Duodenal mucosa (tissue), 2 donors: ENCODE results near the gene PLAC1.

Experiments
- H3K27ac ChIP-seq: one replicate; pipeline ENCODE4 v1.7.0; 2013; ENCODE audit warnings: low read depth, low read length
- H3K27me3 ChIP-seq, 2 donors: one replicate each; pipeline ENCODE4 v1.7.0; 2013; ENCODE audit warnings: low read length in 2 of 2, control low read depth in 1 of 2; ENCODE audit not compliant: insufficient read depth in 2 of 2, control insufficient read depth in 1 of 2
- H3K36me3 ChIP-seq, 2 donors: one replicate each; pipeline ENCODE4 v1.7.0; 2013; ENCODE audit warnings: low read length in 2 of 2, control low read depth in 1 of 2; ENCODE audit not compliant: insufficient read depth in 2 of 2, control insufficient read depth in 1 of 2
- H3K4me1 ChIP-seq, 2 donors: one replicate each; pipeline ENCODE4 v1.7.0; 2013; ENCODE audit warnings: low read length in 2 of 2, control low read depth in 1 of 2; ENCODE audit not compliant: insufficient read depth in 2 of 2, control insufficient read depth in 1 of 2
- H3K4me3 ChIP-seq, 2 donors: one replicate each; pipeline ENCODE4 v1.7.0; 2013; ENCODE audit warnings: low read length in 2 of 2, low read depth in 1 of 2
- H3K9ac ChIP-seq, 2 donors: one replicate each; pipeline ENCODE4 v1.7.0; 2013; ENCODE audit warnings: low read length in 2 of 2, low read depth in 1 of 2
- H3K9me3 ChIP-seq, 2 donors: one replicate each; pipeline ENCODE4 v1.7.0; 2013; ENCODE audit warnings: low read length in 2 of 2, control low read depth in 1 of 2; ENCODE audit not compliant: control insufficient read depth in 1 of 2

The PLAC1 gene

DNA sequence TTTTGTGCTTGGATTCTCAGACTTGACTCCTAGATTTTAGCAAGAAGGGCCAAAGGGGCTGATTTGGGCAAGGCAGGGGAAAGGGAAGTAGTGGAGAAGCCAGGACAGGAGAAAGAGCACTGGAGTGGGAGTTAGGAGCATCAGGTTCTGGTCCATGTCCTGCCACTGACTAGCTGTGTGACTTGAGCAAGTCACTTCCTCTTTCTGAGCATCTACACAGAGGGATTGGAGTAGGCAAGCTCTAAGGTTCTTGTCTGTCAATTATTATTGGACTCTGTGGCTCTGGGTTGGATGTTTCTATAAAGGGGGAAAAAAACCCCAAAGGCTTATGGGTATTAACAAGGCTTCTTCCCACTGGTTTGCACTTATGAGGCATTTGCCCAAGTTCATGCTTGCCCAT, 24.4 kb downstream of the PLAC1 start:
- Histone ChIP-seq H3K27me3 (no peaks in the 10 kb centered on the region), H3K9me3 (no peaks in the 10 kb centered on the region), H3K4me3 (no peak overlapping the region), H3K36me3 (no peaks in the 10 kb centered on the region), H3K9ac (no peak overlapping the region), H3K4me1 (no peaks in the 10 kb centered on the region), H3K27ac (no peak overlapping the region)

- Histone ChIP-seq H3K36me3 (no peaks in the 10 kb centered on the region), H3K4me3 (no peak overlapping the region), H3K27me3 (no peaks in the 10 kb centered on the region), H3K9me3 (no peaks in the 10 kb centered on the region), H3K9ac (no peak overlapping the region), H3K27ac (no peak overlapping the region), H3K4me1 (no peaks in the 10 kb centered on the region)
Measured at GRCh38 chrX:134633394-134633793, 24.9 kb downstream of the PLAC1 start.

GRCh38 chrX:134632355-134632754, 25.9 kb downstream of the PLAC1 start:
- Histone ChIP-seq H3K9me3 (no peaks in the 10 kb centered on the region), H3K27me3 (no peaks in the 10 kb centered on the region), H3K36me3 (no peaks in the 10 kb centered on the region), H3K27ac (no peak overlapping the region), H3K9ac (no peak overlapping the region), H3K4me1 (no peaks in the 10 kb centered on the region), H3K4me3 (no peak overlapping the region)

GRCh38 chrX:134631426-134632346, 26.6 kb downstream of the PLAC1 start:
- H3K27me3 ChIP-seq, result no peaks in the 10 kb centered on the region
- no peaks in the 10 kb centered on the region for H3K36me3 ChIP-seq
- no peak overlapping the region for H3K27ac ChIP-seq
- H3K9me3 ChIP-seq, result no peaks in the 10 kb centered on the region
- H3K4me3 ChIP-seq, result no peak overlapping the region
- no peaks in the 10 kb centered on the region for H3K4me1 ChIP-seq
- H3K9ac ChIP-seq, result no peak overlapping the region

DNA sequence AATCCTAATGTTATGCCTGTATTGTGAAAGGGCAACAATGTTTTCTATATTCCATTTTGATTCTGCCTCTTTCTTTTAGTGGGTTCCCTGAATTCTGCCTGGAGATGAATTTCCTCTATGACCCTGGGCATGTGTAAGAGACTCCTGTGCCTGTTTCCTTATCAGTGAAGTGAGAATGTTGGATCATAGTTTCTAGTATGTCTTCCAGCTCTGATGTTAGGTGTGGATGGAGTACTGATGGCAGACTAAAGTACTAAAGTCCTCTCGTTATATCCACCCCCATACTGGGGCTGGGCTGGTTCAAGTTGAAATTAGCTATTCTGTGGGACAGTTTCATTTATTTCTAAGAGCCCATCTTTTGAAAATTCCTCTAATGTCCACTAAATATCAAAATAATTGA, 29.6 kb downstream of the PLAC1 start:
- no peak overlapping the region for H3K4me3 ChIP-seq
- H3K9ac ChIP-seq, result no peak overlapping the region
- H3K27ac ChIP-seq, result no peak overlapping the region
- no peaks in the 10 kb centered on the region for H3K4me1 ChIP-seq
- no peaks in the 10 kb centered on the region for H3K27me3 ChIP-seq
- no peaks in the 10 kb centered on the region for H3K9me3 ChIP-seq
- H3K36me3 ChIP-seq, result no peaks in the 10 kb centered on the region

DNA sequence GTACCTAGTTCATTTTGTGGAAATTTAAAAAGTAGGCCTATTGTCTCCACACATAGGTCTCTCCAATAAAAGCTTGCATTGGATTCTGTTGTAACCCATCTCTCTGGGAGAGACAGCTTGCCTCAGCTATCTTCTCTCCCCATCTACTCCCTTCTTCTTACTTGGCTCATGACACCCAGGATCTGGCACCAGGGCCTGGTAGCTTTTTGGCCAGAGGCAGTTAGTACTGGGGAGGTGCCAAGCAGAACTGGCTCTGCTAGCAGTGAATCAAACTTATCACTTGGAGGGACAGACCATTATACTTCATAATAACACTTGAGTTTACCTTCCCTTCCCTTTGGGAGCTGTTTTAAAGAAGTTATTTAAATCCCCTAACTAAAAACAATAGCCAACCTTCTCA, 31.8 kb downstream of the PLAC1 start:
- H3K9ac ChIP-seq, result no peak overlapping the region
- no peaks in the 10 kb centered on the region for H3K4me1 ChIP-seq
- no peak overlapping the region for H3K4me3 ChIP-seq
- H3K27me3 ChIP-seq, result no peaks in the 10 kb centered on the region
- no peak overlapping the region for H3K27ac ChIP-seq
- H3K36me3 ChIP-seq, result no peaks in the 10 kb centered on the region
- H3K9me3 ChIP-seq, result no peaks in the 10 kb centered on the region

DNA sequence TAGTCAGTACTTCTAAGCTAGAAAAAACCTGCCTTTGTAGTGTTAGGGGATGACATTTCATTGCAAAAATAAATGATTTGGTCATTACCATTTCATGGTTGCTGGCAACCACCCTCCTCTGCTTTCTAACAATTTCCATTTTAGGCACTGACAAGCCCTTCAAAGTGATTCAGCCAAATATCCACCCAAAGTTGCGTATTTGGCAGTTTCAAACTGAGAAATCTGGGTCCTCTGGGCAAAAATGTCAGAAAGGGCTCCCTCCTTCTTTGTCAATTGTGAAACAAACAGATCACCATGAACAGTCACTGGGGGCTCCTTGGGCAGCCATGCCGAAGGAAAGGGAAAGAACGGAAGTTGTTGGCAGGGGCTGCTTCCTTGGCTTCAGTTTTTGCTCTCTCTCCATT, 33.0 kb downstream of the PLAC1 start:
- no peaks in the 10 kb centered on the region for H3K27me3 ChIP-seq
- no peak overlapping the region for H3K27ac ChIP-seq

GRCh38 chrX:134624046-134624430, 34.2 kb downstream of the PLAC1 start:
- no peaks in the 10 kb centered on the region for H3K36me3 ChIP-seq
- H3K9me3 ChIP-seq, result no peaks in the 10 kb centered on the region
- H3K9ac ChIP-seq, result no peak overlapping the region
- H3K4me1 ChIP-seq, result no peaks in the 10 kb centered on the region
- H3K27ac ChIP-seq, result no peak overlapping the region
- H3K27me3 ChIP-seq, result no peaks in the 10 kb centered on the region
- no peak overlapping the region for H3K4me3 ChIP-seq

More for the DNA sequence above, 33.0 kb downstream of the PLAC1 start:
- Histone ChIP-seq H3K9me3 (no peaks in the 10 kb centered on the region), H3K4me3 (no peak overlapping the region), H3K36me3 (no peaks in the 10 kb centered on the region), H3K9ac (no peak overlapping the region), H3K4me1 (no peaks in the 10 kb centered on the region)

- H3K36me3 ChIP-seq, result no peaks in the 10 kb centered on the region
- no peak overlapping the region for H3K4me3 ChIP-seq
- H3K27me3 ChIP-seq, result no peaks in the 10 kb centered on the region
- H3K27ac ChIP-seq, result no peak overlapping the region
- H3K9ac ChIP-seq, result no peak overlapping the region
- H3K9me3 ChIP-seq, result no peaks in the 10 kb centered on the region
- H3K4me1 ChIP-seq, result no peaks in the 10 kb centered on the region
Measured at GRCh38 chrX:134623293-134624045, 34.8 kb downstream of the PLAC1 start.

DNA sequence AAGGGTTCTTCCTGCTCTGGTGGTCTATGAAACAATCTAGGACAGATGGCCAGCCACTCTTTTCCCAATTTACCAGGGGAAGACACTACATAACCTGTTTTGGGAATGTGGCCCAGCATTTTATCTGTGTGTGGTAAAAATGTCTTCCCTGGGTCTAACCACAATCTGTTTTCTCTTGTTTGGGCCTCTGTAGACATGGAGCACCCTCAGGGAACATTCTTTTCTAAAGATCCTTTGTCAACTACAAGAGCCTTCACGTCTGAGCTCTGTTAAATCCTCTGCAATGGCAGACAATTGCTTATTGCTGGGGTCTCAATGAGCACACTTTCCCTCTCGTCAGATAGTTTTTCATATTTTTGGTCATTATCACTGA, 35.5 kb downstream of the PLAC1 start:
- H3K27ac ChIP-seq, result no peak overlapping the region
- H3K4me1 ChIP-seq, result no peaks in the 10 kb centered on the region
- H3K36me3 ChIP-seq, result no peaks in the 10 kb centered on the region
- H3K9ac ChIP-seq, result no peak overlapping the region
- H3K9me3 ChIP-seq, result no peaks in the 10 kb centered on the region
- H3K4me3 ChIP-seq, result no peak overlapping the region
- no peaks in the 10 kb centered on the region for H3K27me3 ChIP-seq
